Loucy (cell line): ENCODE measurements around the gene CYSRT1.

ENCODE experiments used
- H2AFZ ChIP-seq: fragments of 200-600 bp; sonication (generic); 2 replicates; pipeline ENCODE4 v1.6.0; 2016; ENCODE audit warnings: antibody characterized with exemption, mild to moderate bottlenecking, low read length, moderate library complexity
- H3F3A ChIP-seq: fragments of 200-600 bp; 2 replicates; pipeline ENCODE4 v1.6.0; 2016; ENCODE audit warnings: antibody characterized with exemption, low read depth, mild to moderate bottlenecking
- H3K27me3 ChIP-seq: fragments of 200-600 bp; sonication (generic); 2 replicates; pipeline ENCODE4 v1.6.1; 2014; ENCODE audit warnings: low read length, mild to moderate bottlenecking; ENCODE audit not compliant: insufficient read depth, poor library complexity, severe bottlenecking
- H3K36me3 ChIP-seq: fragments of 200-600 bp; sonication (generic); 2 replicates; pipeline ENCODE4 v1.6.1; 2016; ENCODE audit warnings: low read length; ENCODE audit not compliant: insufficient read depth
- H3K4me1 ChIP-seq: fragments of 200-600 bp; sonication (generic); 2 replicates; pipeline ENCODE4 v1.5.1; 2014; ENCODE audit warnings: low read length, mild to moderate bottlenecking; ENCODE audit not compliant: insufficient read depth, poor library complexity, severe bottlenecking
- H3K4me2 ChIP-seq: fragments of 200-600 bp; sonication (generic); 2 replicates; pipeline ENCODE4 v1.6.0; 2014; ENCODE audit warnings: antibody characterized with exemption, low read length, low read depth, mild to moderate bottlenecking; ENCODE audit not compliant: poor library complexity, severe bottlenecking
- H3K4me3 ChIP-seq: fragments of 200-600 bp; sonication (generic); 2 replicates; pipeline ENCODE4 v1.5.1; 2014; ENCODE audit warnings: low read length, mild to moderate bottlenecking, mixed read lengths; ENCODE audit not compliant: poor library complexity, severe bottlenecking
- H3K79me2 ChIP-seq: fragments of 200-600 bp; sonication (generic); 2 replicates; pipeline ENCODE4 v1.6.1; 2014; ENCODE audit warnings: low read length; ENCODE audit not compliant: insufficient read depth
- H3K9ac ChIP-seq: fragments of 200-600 bp; sonication (generic); 2 replicates; pipeline ENCODE4 v1.6.0; 2014; ENCODE audit warnings: mild to moderate bottlenecking, low read depth, low read length, moderate library complexity; ENCODE audit not compliant: poor library complexity, severe bottlenecking
- H3K9me2 ChIP-seq: fragments of 200-600 bp; sonication (generic); replicated peaks from 2 replicates; pipeline ENCODE4 v1.6.1; 2016; ENCODE audit warnings: low read depth, low read length, mixed read lengths
- H3K9me3 ChIP-seq: fragments of 200-600 bp; sonication (generic); 2 replicates; pipeline ENCODE4 v1.6.1; 2014; ENCODE audit warnings: mild to moderate bottlenecking, antibody characterized with exemption, low read length, low read depth; ENCODE audit not compliant: insufficient read depth
- H4K20me1 ChIP-seq: fragments of 200-600 bp; sonication (generic); 2 replicates; pipeline ENCODE4 v1.6.0; 2014; ENCODE audit warnings: antibody characterized with exemption, low read length, mild to moderate bottlenecking; ENCODE audit not compliant: insufficient read depth, poor library complexity, severe bottlenecking
- CTCF ChIP-seq: fragments of 200-600 bp; sonication (generic); conservative IDR thresholded peaks from 2 replicates; pipeline ENCODE4 v1.5.1; 2014; ENCODE audit warnings: mild to moderate bottlenecking, antibody characterized with exemption, low read length
- EZH2phosphoT487 ChIP-seq: fragments of 200-600 bp; IDR thresholded peaks from 2 replicates; pipeline ENCODE4 v1.6.1; 2018; ENCODE audit warnings: antibody characterized with exemption, mild to moderate bottlenecking, moderate library complexity, borderline replicate concordance

CYSRT1 gene

DNA sequence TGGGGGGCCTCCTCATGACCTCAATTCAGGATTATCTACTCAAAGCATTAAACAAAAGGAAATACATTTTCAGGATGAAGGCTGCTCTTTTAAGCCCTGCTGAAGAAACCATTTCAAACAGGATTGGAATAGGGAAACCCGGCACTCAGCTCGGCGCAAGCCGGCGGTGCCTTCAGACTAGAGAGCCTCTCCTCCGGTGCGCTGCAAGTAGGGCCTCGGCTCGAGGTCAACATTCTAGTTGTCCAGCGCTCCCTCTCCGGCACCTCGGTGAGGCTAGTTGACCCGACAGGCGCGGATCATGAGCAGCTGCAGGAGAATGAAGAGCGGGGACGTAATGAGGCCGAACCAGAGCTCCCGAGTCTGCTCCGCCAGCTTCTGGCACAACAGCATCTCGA is 20.2 kb upstream of the CYSRT1 start:
- H3K4me3 ChIP-seq, result peak overlapping the region; percentile 99
- no peak overlapping the region for H2AFZ ChIP-seq
- H3K9ac ChIP-seq, result peak overlapping the region; percentile 98
- peaks cover 34% of the 10 kb centered on the region for H3K4me1 ChIP-seq
- H3K36me3 ChIP-seq, result no peaks in the 10 kb centered on the region
- H3K9me3 ChIP-seq, result no peaks in the 10 kb centered on the region
- TF ChIP-seq CTCF (no peak), EZH2phosphoT487 (no peak)
- no peaks in the 10 kb centered on the region for H3K27me3 ChIP-seq
- peak overlapping the region; percentile 92 for H3K4me2 ChIP-seq
- no peaks in the 10 kb centered on the region for H3F3A ChIP-seq
- H4K20me1 ChIP-seq, result peaks cover 24% of the 10 kb centered on the region
- H3K79me2 ChIP-seq, result peaks cover 61% of the 10 kb centered on the region
- no peaks in the 10 kb centered on the region for H3K9me2 ChIP-seq

DNA sequence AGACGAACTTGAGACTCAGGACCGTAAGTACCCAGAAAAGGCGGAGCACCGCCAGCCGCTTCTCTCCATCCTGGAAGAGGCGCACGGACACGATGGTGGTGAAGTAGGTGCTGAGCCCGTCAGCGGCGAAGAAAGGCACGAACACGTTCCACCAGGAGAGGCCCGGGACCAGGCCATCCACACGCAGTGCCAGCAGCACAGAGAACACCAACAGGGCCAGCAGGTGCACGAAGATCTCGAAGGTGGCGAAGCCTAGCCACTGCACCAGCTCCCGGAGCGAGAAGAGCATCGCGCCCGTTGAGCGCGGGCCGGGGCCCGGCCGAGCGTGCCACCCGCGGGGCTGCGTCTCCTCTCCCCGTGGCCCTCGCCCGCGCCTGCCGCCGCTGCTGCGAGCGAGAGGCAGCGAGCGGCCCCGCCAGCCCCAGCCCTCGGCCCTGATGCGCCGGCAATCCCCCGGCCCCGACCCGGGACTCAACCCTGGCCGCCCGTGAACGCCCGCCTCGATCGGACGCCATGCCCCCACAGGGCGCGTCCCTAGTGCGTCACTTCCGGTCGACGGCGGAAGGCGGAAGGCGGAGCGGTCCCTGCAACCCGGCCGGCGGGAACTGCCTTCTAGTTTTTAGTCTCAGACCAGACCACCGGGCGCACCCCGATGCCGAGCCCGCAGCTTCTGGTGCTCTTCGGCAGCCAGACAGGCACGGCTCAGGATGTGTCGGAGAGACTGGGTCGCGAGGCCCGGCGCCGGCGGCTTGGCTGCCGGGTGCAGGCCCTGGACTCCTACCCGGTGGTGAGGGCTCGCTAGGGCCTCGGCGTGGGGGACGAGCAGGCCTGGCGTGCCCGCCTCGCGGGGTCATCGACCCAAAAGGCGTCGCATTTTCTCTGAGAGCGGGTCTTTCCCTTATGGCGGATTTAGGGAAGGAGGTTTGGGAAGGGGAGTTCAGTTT is 19.6 kb upstream of the CYSRT1 start, which contains the start of the genes NDOR1 and TMEM203:
TSS of gene NDOR1 (plus strand) at position 575 of the 944 bp plus-strand sequence. CDS start at position 653, 78 bp downstream.
TSS of gene TMEM203 (minus strand) at position 523 of the 944 bp plus-strand sequence. CDS start at position 289, 234 bp downstream.
- Histone ChIP-seq H3K9ac (peak within 1 kb of the TSS; percentile 98), H2AFZ (peak within 1 kb of the TSS; percentile 43; the same call in 1 of the 2 replicates), H3K4me1 (peaks cover 34% of the 10 kb centered on the region), H3K9me2 (no peaks in the 10 kb centered on the region), H3K79me2 (peaks cover 60% of the 10 kb centered on the region), H3K4me2 (peak within 1 kb of the TSS; percentile 92), H4K20me1 (peaks cover 23% of the 10 kb centered on the region), H3K36me3 (no peaks in the 10 kb centered on the region), H3F3A (no peaks in the 10 kb centered on the region), H3K4me3 (peak within 1 kb of the TSS; percentile 99), H3K27me3 (no peaks in the 10 kb centered on the region), H3K9me3 (no peaks in the 10 kb centered on the region)
- no peak for TF ChIP-seq EZH2phosphoT487
- TF ChIP-seq CTCF, result no peak

GRCh38 chr9:137206602-137207001 is 18.4 kb upstream of the CYSRT1 start:
- no peak overlapping the region for H2AFZ ChIP-seq
- peaks cover 54% of the 10 kb centered on the region for H3K79me2 ChIP-seq
- peak overlapping the region; percentile 99 for H3K4me3 ChIP-seq
- no peaks in the 10 kb centered on the region for H3K9me3 ChIP-seq
- H3K36me3 ChIP-seq, result no peaks in the 10 kb centered on the region
- TF ChIP-seq CTCF (no peak), EZH2phosphoT487 (no peak)
- peak overlapping the region; percentile 92 for H3K4me2 ChIP-seq
- H3F3A ChIP-seq, result no peaks in the 10 kb centered on the region
- peak overlapping the region; percentile 98 for H3K9ac ChIP-seq
- no peaks in the 10 kb centered on the region for H3K9me2 ChIP-seq
- H3K27me3 ChIP-seq, result no peaks in the 10 kb centered on the region
- H3K4me1 ChIP-seq, result peaks cover 30% of the 10 kb centered on the region
- peaks cover 23% of the 10 kb centered on the region for H4K20me1 ChIP-seq
